ENCODE measurements around the gene PKIG. TPM values are rescaled to one million over a fixed set of nuclear protein-coding genes. Genes with fewer than 3 reads are reported as not detected.

PKIG gene
- total RNA-seq, 4 donors from 2014 or later, result 305 to 398 (median 357) TPM

DNA sequence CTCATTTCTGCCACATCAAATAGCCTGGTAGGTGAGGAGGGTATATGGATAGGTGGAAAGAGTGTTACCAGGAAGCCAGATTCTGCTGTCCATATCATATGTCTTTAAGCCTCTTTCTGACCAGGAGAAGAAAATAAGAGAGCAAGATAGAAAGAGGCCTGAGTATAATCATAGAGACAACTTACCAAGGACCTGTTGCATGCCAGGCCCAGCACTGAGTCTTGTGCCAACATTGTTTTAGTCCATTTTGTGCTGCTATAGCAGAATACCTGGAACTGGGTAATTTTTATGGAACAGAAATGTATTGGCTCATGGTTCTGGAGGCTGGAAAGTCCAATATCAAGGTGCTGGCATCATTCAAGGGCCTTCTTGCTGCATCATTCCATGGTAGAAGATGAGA lies 76.4 kb downstream of the PKIG start:
- Histone ChIP-seq H3K4me1 (no peaks in the 10 kb centered on the region), H3K27me3 (no peaks in the 10 kb centered on the region), H3K36me3 (no peaks in the 10 kb centered on the region), H3K4me3 (no peak overlapping the region), H3K27ac (replicated peaks in 1 of 4) (no peak overlapping the region), H3K9me3 (no peaks in the 10 kb centered on the region)
- intact Hi-C loops (cut with DNase I), result no loop called here
- DNase-seq (ENCODE audit: extremely low spot score), result no peak
- TF ChIP-seq, protein P1, sequence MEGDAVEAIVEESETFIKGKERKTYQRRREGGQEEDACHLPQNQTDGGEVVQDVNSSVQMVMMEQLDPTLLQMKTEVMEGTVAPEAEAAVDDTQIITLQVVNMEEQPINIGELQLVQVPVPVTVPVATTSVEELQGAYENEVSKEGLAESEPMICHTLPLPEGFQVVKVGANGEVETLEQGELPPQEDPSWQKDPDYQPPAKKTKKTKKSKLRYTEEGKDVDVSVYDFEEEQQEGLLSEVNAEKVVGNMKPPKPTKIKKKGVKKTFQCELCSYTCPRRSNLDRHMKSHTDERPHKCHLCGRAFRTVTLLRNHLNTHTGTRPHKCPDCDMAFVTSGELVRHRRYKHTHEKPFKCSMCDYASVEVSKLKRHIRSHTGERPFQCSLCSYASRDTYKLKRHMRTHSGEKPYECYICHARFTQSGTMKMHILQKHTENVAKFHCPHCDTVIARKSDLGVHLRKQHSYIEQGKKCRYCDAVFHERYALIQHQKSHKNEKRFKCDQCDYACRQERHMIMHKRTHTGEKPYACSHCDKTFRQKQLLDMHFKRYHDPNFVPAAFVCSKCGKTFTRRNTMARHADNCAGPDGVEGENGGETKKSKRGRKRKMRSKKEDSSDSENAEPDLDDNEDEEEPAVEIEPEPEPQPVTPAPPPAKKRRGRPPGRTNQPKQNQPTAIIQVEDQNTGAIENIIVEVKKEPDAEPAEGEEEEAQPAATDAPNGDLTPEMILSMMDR (IDR thresholded peaks at IDR 0.05), result no peak
- TF ChIP-seq POLR2AphosphoS5 (IDR thresholded peaks at IDR 0.05), result no peak
- no peak for TF ChIP-seq EP300 (IDR thresholded peaks at IDR 0.05)
- TF ChIP-seq POLR2A (IDR thresholded peaks at IDR 0.05; ENCODE audit: low read depth), result no peak

DNA sequence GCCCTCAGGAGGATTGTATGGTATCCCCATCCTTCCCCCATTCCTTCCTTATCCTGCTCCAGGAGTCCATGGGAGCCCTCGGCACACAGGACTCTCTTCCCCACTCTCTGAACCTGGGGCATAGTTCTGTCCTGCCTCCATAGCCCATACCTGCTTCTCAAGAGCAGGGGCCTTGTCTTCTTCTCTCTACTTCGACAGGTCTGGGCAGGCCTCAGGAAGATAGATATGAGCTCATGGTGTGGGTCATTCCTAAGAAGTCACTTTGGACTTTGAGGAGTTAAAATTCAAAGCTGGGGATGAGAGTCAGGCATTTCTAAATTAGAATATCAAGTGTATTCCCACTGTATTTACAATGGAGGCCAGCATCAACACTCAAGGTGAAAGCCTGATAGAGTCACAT lies 77.6 kb downstream of the PKIG start:
- intact Hi-C loops (cut with DNase I), result no loop called here
- Histone ChIP-seq H3K36me3 (no peaks in the 10 kb centered on the region), H3K9me3 (no peaks in the 10 kb centered on the region), H3K27me3 (no peaks in the 10 kb centered on the region), H3K4me3 (no peak overlapping the region), H3K4me1 (no peaks in the 10 kb centered on the region), H3K27ac (replicated peaks in 1 of 4) (no peak overlapping the region)
- no peak for TF ChIP-seq POLR2A (IDR thresholded peaks at IDR 0.05; ENCODE audit: low read depth)
- TF ChIP-seq EP300 (IDR thresholded peaks at IDR 0.05), result no peak
- TF ChIP-seq, protein P1 (IDR thresholded peaks at IDR 0.05), result no peak
- DNase-seq (ENCODE audit: extremely low spot score), result no peak
- WGBS, result 92% methylated on average over 2 of the region's 2 CpGs

DNA sequence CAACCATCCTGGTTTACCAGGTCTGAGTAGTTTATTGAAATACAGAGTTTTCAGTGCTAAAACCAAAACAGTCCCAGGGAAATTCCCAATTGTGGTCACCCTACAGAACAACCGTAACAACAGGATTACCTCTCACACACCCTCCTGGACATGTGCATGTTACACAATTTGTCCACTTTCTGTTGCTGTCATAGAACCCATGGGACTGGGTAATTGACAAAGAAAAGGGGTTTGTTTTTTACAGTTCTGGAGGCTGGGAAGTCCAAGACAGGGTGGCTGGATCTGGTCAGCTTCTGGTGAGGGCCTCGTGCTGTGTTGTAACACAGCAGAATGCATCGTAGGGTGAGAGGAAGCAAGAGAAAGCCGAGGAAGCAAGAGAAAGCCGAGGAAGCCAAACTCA lies 78.2 kb downstream of the PKIG start:
- H3K4me3 ChIP-seq, result no peak overlapping the region
- WGBS, result 72% methylated on average over 5 of the region's 5 CpGs

DNA sequence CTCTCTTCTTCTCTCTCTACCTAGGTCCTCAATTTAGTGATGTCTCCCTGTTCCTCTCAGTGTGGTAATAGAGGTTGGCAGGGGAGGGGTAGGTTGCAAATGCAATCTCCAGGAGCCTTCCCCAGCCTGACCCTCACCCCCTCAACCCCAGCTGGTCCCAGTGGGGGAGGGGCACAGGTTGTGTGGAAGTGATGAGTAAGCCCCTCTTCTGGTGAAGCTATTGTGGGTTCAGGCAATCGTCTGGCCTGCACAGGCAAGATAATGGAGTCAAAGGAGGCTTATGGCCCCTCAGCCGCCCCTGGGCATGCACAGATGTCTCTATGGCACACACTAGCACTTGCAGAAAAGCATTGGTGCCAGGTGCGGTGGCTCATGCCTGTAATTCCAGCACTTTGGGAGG lies 79.9 kb downstream of the PKIG start:
- no peak for TF ChIP-seq POLR2AphosphoS5 (IDR thresholded peaks at IDR 0.05)
- no peak for TF ChIP-seq POLR2A (IDR thresholded peaks at IDR 0.05; ENCODE audit: low read depth)
- no peaks in the 10 kb centered on the region for H3K36me3 ChIP-seq
- H3K27ac ChIP-seq (replicated peaks in 1 of 4), result no peak overlapping the region
- H3K27me3 ChIP-seq, result no peaks in the 10 kb centered on the region
- DNase-seq (ENCODE audit: extremely low spot score), result no peak
- WGBS, result 83% methylated on average over 2 of the region's 3 CpGs
- intact Hi-C loops (cut with DNase I), result no loop called here
- H3K9me3 ChIP-seq, result no peaks in the 10 kb centered on the region
- no peaks in the 10 kb centered on the region for H3K4me1 ChIP-seq
- no peak overlapping the region for H3K4me3 ChIP-seq

More for the DNA sequence above, 78.2 kb downstream of the PKIG start:
- Histone ChIP-seq H3K4me1 (no peaks in the 10 kb centered on the region), H3K27me3 (no peaks in the 10 kb centered on the region), H3K27ac (replicated peaks in 1 of 4) (no peak overlapping the region), H3K36me3 (no peaks in the 10 kb centered on the region), H3K9me3 (no peaks in the 10 kb centered on the region)
- intact Hi-C loops (cut with DNase I), result no loop called here
- DNase-seq (ENCODE audit: extremely low spot score), result no peak
- TF ChIP-seq POLR2A (IDR thresholded peaks at IDR 0.05; ENCODE audit: low read depth) (no peak), EP300 (IDR thresholded peaks at IDR 0.05) (no peak), POLR2AphosphoS5 (IDR thresholded peaks at IDR 0.05) (no peak)
- TF ChIP-seq, protein P1 (IDR thresholded peaks at IDR 0.05), result no peak

DNA sequence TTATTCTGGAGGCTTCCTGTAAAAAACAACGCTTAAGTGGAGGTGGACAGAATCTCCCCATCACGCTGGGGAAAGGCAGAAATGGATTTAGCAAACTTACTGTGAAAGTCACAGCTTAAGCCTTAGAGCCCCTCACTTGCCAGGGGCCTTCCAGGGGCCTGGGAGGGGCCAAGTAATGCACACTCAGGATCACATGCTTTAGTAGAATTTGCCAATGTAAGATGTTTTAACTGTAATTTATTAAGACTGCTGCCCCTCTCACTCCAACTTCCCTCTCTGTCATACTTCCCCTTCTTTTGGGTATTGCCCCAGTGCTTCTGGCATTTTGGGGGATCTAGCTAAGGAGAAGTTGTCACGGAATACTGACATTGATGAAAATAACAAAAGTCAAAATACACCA lies 81.8 kb downstream of the PKIG start:
- Histone ChIP-seq H3K36me3 (no peaks in the 10 kb centered on the region), H3K4me1 (no peaks in the 10 kb centered on the region), H3K4me3 (no peak overlapping the region), H3K27me3 (no peaks in the 10 kb centered on the region), H3K9me3 (no peaks in the 10 kb centered on the region), H3K27ac (replicated peaks in 1 of 4) (no peak overlapping the region)
- intact Hi-C loops (cut with DNase I), result no loop called here
- TF ChIP-seq POLR2AphosphoS5 (IDR thresholded peaks at IDR 0.05), result no peak
- TF ChIP-seq POLR2A (IDR thresholded peaks at IDR 0.05; ENCODE audit: low read depth), result no peak
- TF ChIP-seq, protein P1 (IDR thresholded peaks at IDR 0.05), result no peak
- no peak for TF ChIP-seq EP300 (IDR thresholded peaks at IDR 0.05)
- DNase-seq (ENCODE audit: extremely low spot score), result no peak
- WGBS, result 53% methylated on average over 3 of the region's 3 CpGs

Measured in esophagus muscularis mucosa (tissue), 4 donors.